PC-3 (cell line): Measurements from ENCODE around the gene MAGT1. TPM values are rescaled to one million over a fixed set of nuclear protein-coding genes. Genes with fewer than 3 reads are reported as not detected.
"Not testable (repeated sequence)": the region's sequence is repeated elsewhere in the genome, so short reads cannot be mapped to it uniquely, and the experiment has no call there.

ENCODE experiments used
- ATAC-seq: fragments of 200-7000 bp; cut with Tn5 transposase; 2 replicates; pipeline ENCODE4 v1.9.1; 2020; ENCODE audit warnings: mild to moderate bottlenecking, moderate library complexity
- BruUV-seq: library from RNA; stranded (reverse); fragments of 400-500 nt; replicated peaks from 2 replicates; lab custom pipeline; 2021; lab: Mats Ljungman, UMichigan
- CTCF ChIA-PET: fragments of 300-600 bp; sonication (Branson Sonifier 250); formaldehyde crosslinking; loops from one replicate; lab custom pipeline; 2022; ENCODE audit warnings: antibody characterized with exemption; lab: Charles Lee
- POLR2A ChIA-PET: fragments of 300-600 bp; sonication (Branson Sonifier 250); formaldehyde crosslinking; loops from one replicate; lab custom pipeline; 2022; ENCODE audit warnings: antibody characterized with exemption; ENCODE audit not compliant: unreplicated experiment; lab: Charles Lee
- DNase-seq: peaks from one replicate; pipeline ENCODE4 v3.0.0-alpha.2; 2015
- H2AFZ ChIP-seq: fragments of 300-600 bp; sonication (generic); 2 replicates; pipeline ENCODE4 v1.6.0; 2016; ENCODE audit warnings: antibody characterized with exemption, low read length
- H3F3A ChIP-seq: fragments of 300-600 bp; sonication (generic); one replicate; pipeline ENCODE4 v1.6.0; 2017; ENCODE audit warnings: antibody characterized with exemption, low read length, control low read depth, mild to moderate bottlenecking; ENCODE audit not compliant: unreplicated experiment
- H3K27ac ChIP-seq: fragments of 300-600 bp; sonication (generic); 2 replicates; pipeline ENCODE4 v1.5.1; 2016; ENCODE audit warnings: mild to moderate bottlenecking, low read length
- H3K27me3 ChIP-seq: fragments of 300-600 bp; sonication (generic); 2 replicates; pipeline ENCODE4 v1.6.1; 2016; ENCODE audit warnings: low read length, mixed read lengths
- H3K36me3 ChIP-seq: fragments of 300-600 bp; sonication (generic); 2 replicates; pipeline ENCODE4 v1.6.1; 2016; ENCODE audit warnings: low read depth, mixed run types, low read length, mixed read lengths
- H3K4me1 ChIP-seq: fragments of 300-600 bp; sonication (generic); 2 replicates; pipeline ENCODE4 v1.5.1; 2016; ENCODE audit warnings: low read length; ENCODE audit not compliant: insufficient read depth
- H3K4me2 ChIP-seq: fragments of 300-600 bp; sonication (generic); 2 replicates; pipeline ENCODE4 v1.6.0; 2016; ENCODE audit warnings: low read length
- H3K4me3 ChIP-seq: fragments of 300-600 bp; sonication (generic); 2 replicates; pipeline ENCODE4 v1.5.1; 2016; ENCODE audit warnings: mild to moderate bottlenecking, low read length, mixed read lengths
- H3K79me2 ChIP-seq: fragments of 300-600 bp; sonication (generic); 2 replicates; pipeline ENCODE4 v1.6.1; 2017; ENCODE audit warnings: low read length, mixed read lengths
- H3K9ac ChIP-seq: fragments of 300-600 bp; sonication (generic); 2 replicates; pipeline ENCODE4 v1.6.0; 2016; ENCODE audit warnings: mild to moderate bottlenecking, low read length
- H3K9me2 ChIP-seq: fragments of 300-600 bp; sonication (generic); replicated peaks from 2 replicates; pipeline ENCODE4 v1.6.1; 2016; ENCODE audit warnings: mixed run types, low read length, mixed read lengths
- H3K9me3 ChIP-seq: fragments of 300-600 bp; sonication (generic); 2 replicates; pipeline ENCODE4 v1.6.1; 2016; ENCODE audit warnings: low read length, mixed read lengths
- H4K20me1 ChIP-seq: fragments of 300-600 bp; sonication (generic); 2 replicates; pipeline ENCODE4 v1.6.1; 2016; ENCODE audit warnings: low read length, mixed read lengths
- CTCF ChIP-seq: fragments of 300-600 bp; sonication (generic); conservative IDR thresholded peaks from 2 replicates; pipeline ENCODE4 v1.5.1; 2017; ENCODE audit warnings: antibody characterized with exemption, low read depth, mild to moderate bottlenecking, low read length
- EZH2 ChIP-seq: fragments of 300-600 bp; sonication (generic); IDR thresholded peaks from one replicate; pipeline ENCODE4 v1.6.1; 2017; ENCODE audit warnings: antibody characterized with exemption, mild to moderate bottlenecking, low read length; ENCODE audit not compliant: unreplicated experiment
- EZH2phosphoT487 ChIP-seq: fragments of 300-600 bp; sonication (generic); IDR thresholded peaks from 2 replicates; pipeline ENCODE4 v1.6.1; 2018; ENCODE audit warnings: mild to moderate bottlenecking, antibody characterized with exemption, low read length, borderline replicate concordance
- intact Hi-C: fragments of 100-400 bp; cut with micrococcal nuclease; formaldehyde crosslinking; loops from 2 replicates; pipeline ENCODE4 v1.9.0; 2023
- total RNA-seq: library from RNA; depleted of rRNA; stranded (reverse); fragments of >200 nt; gene quantifications from 2 replicates; pipeline ENCODE4 v1.2.3, GENCODE V29; 2014

MAGT1 gene
- total RNA-seq, 1 experiment from 2014 or later: 119 TPM

- intact Hi-C loops: no loop called here
- DNase-seq: no peak
- Histone ChIP-seq H3F3A (no peaks in the 10 kb centered on the region), H3K9me3 (no peaks in the 10 kb centered on the region), H3K4me2 (no peak overlapping the region), H3K27ac (no peak overlapping the region), H4K20me1 (no peaks in the 10 kb centered on the region), H3K36me3 (no peaks in the 10 kb centered on the region), H3K4me3 (no peak overlapping the region), H3K9ac (no peak overlapping the region), H2AFZ (no peak overlapping the region), H3K79me2 (no peaks in the 10 kb centered on the region), H3K4me1 (no peaks in the 10 kb centered on the region), H3K27me3 (no peaks in the 10 kb centered on the region), H3K9me2 (no peaks in the 10 kb centered on the region)
- no peak for ATAC-seq
- BruUV-seq: no TSS peak
- CTCF ChIA-PET: no interaction called here
- POLR2A ChIA-PET: no interaction called here
- no peak for TF ChIP-seq CTCF
- TF ChIP-seq EZH2: no peak
- TF ChIP-seq EZH2phosphoT487: no peak
Observed at GRCh38 chrX:77922787-77923186, 27.6 kb upstream of the MAGT1 start.

- DNase-seq, ATAC-seq, H3K4me1 ChIP-seq, H3K27me3 ChIP-seq, H4K20me1 ChIP-seq, H3K9me2 ChIP-seq, H3F3A ChIP-seq, H3K4me2 ChIP-seq, CTCF ChIA-PET, H3K79me2 ChIP-seq, intact Hi-C loops, BruUV-seq, H3K4me3 ChIP-seq, H3K27ac ChIP-seq, H2AFZ ChIP-seq, H3K36me3 ChIP-seq, POLR2A ChIA-PET, H3K9me3 ChIP-seq, H3K9ac ChIP-seq: not testable (repeated sequence)
Observed at GRCh38 chrX:77919370-77919769, 24.1 kb upstream of the MAGT1 start.

GRCh38 chrX:77918568-77918967 lies 23.3 kb upstream of the MAGT1 start:
- Histone ChIP-seq H3K27ac (no peak overlapping the region), H3K4me3 (no peak overlapping the region), H3F3A (no peaks in the 10 kb centered on the region), H2AFZ (no peak overlapping the region), H3K9me3 (no peaks in the 10 kb centered on the region), H3K36me3 (no peaks in the 10 kb centered on the region), H4K20me1 (no peaks in the 10 kb centered on the region), H3K4me2 (no peak overlapping the region), H3K4me1 (peaks cover 5% of the 10 kb centered on the region; the same call in 1 of the 2 replicates), H3K27me3 (no peaks in the 10 kb centered on the region), H3K9me2 (no peaks in the 10 kb centered on the region), H3K9ac (no peak overlapping the region), H3K79me2 (no peaks in the 10 kb centered on the region)
- DNase-seq (peak; percentile 26), ATAC-seq (no peak; the same call in 1 of the 2 replicates)
- TF ChIP-seq EZH2: no peak
- TF ChIP-seq EZH2phosphoT487: no peak
- TF ChIP-seq CTCF: no peak
- no TSS peak for BruUV-seq
- intact Hi-C loops: no loop called here
- ChIA-PET POLR2A (interaction anchor here (0.6 kb wide), 1 partner anchor 19 kb away, joined by 3 read pairs; the partner anchor contains the start of gene COX7B), CTCF (no interaction called here)
